Testis (tissue), 3 donors: ENCODE measurements around the gene ACOX3. TPM values are rescaled to one million over a fixed set of nuclear protein-coding genes. Genes with fewer than 3 reads are reported as not detected.

Experiments used
- DNase-seq: peaks from one replicate; pipeline ENCODE4 v3.0.0-alpha.2; 2019
- H3K27ac ChIP-seq, 2 donors: fragments of 200-600 bp; sonication (generic); one replicate each; pipeline ENCODE4 v1.5.1; 2019
- H3K27me3 ChIP-seq: fragments of 200-600 bp; sonication (generic); one replicate; pipeline ENCODE4 v1.5.1; 2019
- H3K36me3 ChIP-seq: fragments of 200-600 bp; sonication (generic); one replicate; pipeline ENCODE4 v1.5.1; 2017; ENCODE audit warnings: low read depth; ENCODE audit errors: missing control alignments
- H3K4me1 ChIP-seq: fragments of 200-600 bp; sonication (generic); one replicate; pipeline ENCODE4 v1.5.1; 2019
- H3K4me3 ChIP-seq, 2 donors: fragments of 200-600 bp; sonication (generic); one replicate each; pipeline ENCODE4 v1.5.1; 2017 to 2019
- H3K9me3 ChIP-seq: fragments of 200-600 bp; sonication (generic); one replicate; pipeline ENCODE4 v1.5.1; 2017
- POLR2A ChIP-seq: fragments of 450-650 bp; IDR thresholded peaks from one replicate; pipeline ENCODE4 v1.6.1; 2017; ENCODE audit warnings: antibody characterized with exemption, mild to moderate bottlenecking, moderate library complexity
- WGBS, 2 donors: methylation state at CpG; one replicate each; pipeline ENCODE4 v1.1.5; 2018; 5-methylcytosine and 5-hydroxymethylcytosine counted together
- intact Hi-C: fragments of 100-400 bp; cut with DNase I; formaldehyde crosslinking; loops from one replicate; pipeline ENCODE4 v1.15.1; 2023; ENCODE audit warnings: low total_unique reads
- polyA plus RNA-seq: library from polyadenylated mRNA; stranded (reverse); fragments of 350-450 nt; fragmentation: Illumina TruSeq; extraction: RNeasy Lipid Tissue Mini Kit (QIAGEN cat#74804); gene quantifications from one replicate; pipeline ENCODE4 v1.2.3, GENCODE V29; 2014; ENCODE audit warnings: low read depth, low replicate concordance; ENCODE audit not compliant: insufficient read depth
- total RNA-seq, 2 donors: library from RNA; depleted of rRNA; stranded (reverse); fragments of >200 nt; gene quantifications; one replicate each; pipeline ENCODE4 v1.2.3, GENCODE V29; 2016
- TF ChIP-seq, protein P1 (sequence below), 3 experiments: fragments of 450-650 bp in 2 of 3; fragments of 200-600 bp in 1 of 3; sonication (generic) in 1 of 3; IDR thresholded peaks; one replicate each; pipeline ENCODE4 v1.5.1; 2016 to 2019; ENCODE audit warnings: antibody characterized with exemption in 3 of 3, mild to moderate bottlenecking in 2 of 3, moderate library complexity in 1 of 3

ACOX3 gene
- total and polyA plus RNA-seq, 3 donors from 2014 or later = 8.6 to 35.9 (median 29.8) TPM

DNA sequence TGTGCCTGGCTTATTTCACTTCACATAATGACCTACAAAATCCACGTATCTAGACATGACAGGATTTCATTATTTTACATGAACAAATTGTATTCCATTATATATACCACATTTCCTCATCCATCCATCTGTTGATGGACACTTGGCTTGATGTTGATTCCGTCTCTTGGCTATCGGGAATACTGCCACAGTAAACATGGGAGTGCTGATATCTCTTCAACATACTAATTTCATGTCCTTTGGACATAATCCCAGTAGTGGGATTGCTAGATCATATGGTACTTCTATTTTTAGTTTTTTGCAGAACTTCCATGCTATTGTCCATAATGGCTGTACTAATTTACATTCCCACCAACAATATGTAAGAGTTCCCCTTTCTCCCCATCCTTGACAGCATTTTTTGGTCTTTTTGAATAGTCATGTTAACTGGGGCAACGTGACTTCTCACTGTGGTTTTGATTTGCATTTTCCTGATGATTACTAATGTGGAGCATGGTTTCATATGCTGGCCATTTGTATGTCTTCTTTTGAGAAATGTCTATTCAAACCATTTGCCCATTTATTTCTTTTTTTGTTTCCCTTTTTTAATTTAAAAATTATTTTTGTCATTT is 102.1 kb downstream of the ACOX3 start:
- H3K27me3 ChIP-seq = no peaks in the 10 kb centered on the region
- no peaks in the 10 kb centered on the region for H3K36me3 ChIP-seq
- no peak overlapping the region for H3K4me3 ChIP-seq
- DNase-seq = no peak
- H3K9me3 ChIP-seq = no peaks in the 10 kb centered on the region
- H3K4me1 ChIP-seq = peaks cover 34% of the 10 kb centered on the region
- TF ChIP-seq POLR2A = no peak
- TF ChIP-seq, protein P1, sequence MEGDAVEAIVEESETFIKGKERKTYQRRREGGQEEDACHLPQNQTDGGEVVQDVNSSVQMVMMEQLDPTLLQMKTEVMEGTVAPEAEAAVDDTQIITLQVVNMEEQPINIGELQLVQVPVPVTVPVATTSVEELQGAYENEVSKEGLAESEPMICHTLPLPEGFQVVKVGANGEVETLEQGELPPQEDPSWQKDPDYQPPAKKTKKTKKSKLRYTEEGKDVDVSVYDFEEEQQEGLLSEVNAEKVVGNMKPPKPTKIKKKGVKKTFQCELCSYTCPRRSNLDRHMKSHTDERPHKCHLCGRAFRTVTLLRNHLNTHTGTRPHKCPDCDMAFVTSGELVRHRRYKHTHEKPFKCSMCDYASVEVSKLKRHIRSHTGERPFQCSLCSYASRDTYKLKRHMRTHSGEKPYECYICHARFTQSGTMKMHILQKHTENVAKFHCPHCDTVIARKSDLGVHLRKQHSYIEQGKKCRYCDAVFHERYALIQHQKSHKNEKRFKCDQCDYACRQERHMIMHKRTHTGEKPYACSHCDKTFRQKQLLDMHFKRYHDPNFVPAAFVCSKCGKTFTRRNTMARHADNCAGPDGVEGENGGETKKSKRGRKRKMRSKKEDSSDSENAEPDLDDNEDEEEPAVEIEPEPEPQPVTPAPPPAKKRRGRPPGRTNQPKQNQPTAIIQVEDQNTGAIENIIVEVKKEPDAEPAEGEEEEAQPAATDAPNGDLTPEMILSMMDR (IDR thresholded peaks at IDR 0.05) = no peak
- intact Hi-C loops = no loop called here
- WGBS, 2 donors = 81 to 83% methylated on average over 4 of the region's 4 CpGs
- H3K27ac ChIP-seq = no peak overlapping the region

DNA sequence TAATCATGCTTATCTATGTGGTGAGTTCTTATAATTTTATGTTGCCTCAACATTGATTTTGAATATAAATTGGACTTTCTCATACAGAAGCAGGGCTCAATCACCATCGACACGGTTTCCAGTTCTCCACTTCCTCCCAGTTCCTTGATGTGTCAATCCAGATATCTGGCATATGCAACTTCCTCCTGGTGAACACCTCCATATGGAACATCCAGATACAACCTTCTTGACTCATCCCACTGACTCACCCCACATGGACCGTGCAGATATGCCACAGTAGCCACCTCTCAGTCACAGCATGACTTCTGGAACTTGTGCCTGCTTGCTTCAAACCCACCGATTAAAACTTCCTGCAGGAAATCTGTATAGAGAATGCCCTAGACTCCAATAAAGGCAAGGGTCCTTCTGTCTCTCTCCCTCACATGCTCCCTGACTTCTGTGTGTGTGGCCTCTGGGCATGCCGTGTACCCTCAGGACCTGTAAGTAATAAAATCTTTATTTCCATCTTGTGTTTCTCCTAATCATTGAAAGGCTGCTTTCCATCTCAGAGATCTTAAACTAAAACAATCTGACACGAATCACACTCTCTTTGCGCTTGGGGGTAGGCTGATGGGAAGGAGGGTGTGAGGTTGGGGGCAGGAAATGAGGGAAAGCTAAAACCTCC is 104.0 kb downstream of the ACOX3 start:
- TF ChIP-seq, protein P1 (IDR thresholded peaks at IDR 0.05) = no peak
- no peak for TF ChIP-seq POLR2A
- Histone ChIP-seq H3K4me1 (peaks cover 17% of the 10 kb centered on the region), H3K27me3 (no peaks in the 10 kb centered on the region), H3K27ac (no peak overlapping the region), H3K4me3 (no peak overlapping the region), H3K9me3 (no peaks in the 10 kb centered on the region), H3K36me3 (no peaks in the 10 kb centered on the region)
- 92 to 93% methylated on average over 7 of the region's 7 CpGs for WGBS, 2 donors
- no peak for DNase-seq
- intact Hi-C loops = no loop called here

DNA sequence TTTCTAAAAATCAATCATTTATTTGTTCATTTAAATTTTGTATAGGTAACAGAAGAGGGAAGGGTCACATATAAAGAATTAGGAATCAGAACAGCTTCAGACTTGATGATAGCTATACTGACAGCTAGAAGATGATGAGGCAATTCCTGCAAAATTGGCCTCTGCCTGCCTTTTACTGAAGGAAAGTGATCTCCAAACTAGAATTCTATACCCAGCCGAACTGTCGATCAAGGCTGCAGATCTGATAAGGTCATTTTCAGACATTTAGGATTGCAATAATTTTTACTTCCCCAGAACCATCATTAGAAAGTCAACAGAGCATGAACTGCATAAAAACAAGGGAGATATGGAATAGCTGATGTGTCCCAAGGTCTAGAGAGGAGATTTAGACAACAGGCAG is 104.7 kb downstream of the ACOX3 start:
- Histone ChIP-seq H3K36me3 (no peaks in the 10 kb centered on the region), H3K9me3 (no peaks in the 10 kb centered on the region), H3K4me1 (peaks cover 15% of the 10 kb centered on the region), H3K27ac (no peak overlapping the region), H3K4me3 (no peak overlapping the region), H3K27me3 (no peaks in the 10 kb centered on the region)
- TF ChIP-seq, protein P1 (IDR thresholded peaks at IDR 0.05) = no peak
- TF ChIP-seq POLR2A = no peak
- intact Hi-C loops = no loop called here
- 97 to 98% methylated on average over 2 of the region's 2 CpGs for WGBS, 2 donors
- DNase-seq = no peak

DNA sequence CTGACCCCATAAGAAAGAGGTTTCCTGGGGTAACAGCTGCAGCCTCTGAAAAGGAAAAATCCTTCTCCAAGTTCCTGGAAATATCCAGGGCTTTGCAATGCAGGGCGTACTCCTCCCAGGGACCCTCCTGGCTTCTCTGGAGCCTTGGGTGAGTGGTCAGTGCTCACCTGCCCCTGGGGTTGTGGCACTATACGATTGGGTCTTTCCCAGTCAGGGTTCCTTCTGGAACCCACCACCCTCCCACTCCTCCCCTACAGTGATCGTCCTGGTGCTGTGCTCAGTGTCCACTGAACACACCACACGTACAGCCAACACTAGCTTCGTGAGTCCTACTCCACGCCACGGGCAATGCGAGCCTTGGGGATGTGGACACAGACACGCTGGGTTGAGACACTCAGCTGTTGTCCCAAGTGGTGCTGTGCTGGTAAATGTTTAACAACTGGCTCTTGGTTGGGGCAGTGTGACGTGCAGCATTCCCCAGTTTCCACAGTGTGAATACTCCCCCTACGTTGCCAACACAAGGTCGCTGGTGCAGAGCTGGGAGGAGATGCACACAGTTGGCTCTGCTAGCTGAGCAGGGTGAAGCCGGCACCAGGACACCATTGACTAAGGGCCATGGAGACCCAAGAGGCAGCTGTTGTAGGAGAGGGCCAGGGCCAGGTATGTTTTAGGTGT is 105.6 kb downstream of the ACOX3 start:
- TF ChIP-seq, protein P1 (IDR thresholded peaks at IDR 0.05) = no peak
- TF ChIP-seq POLR2A = no peak
- Histone ChIP-seq H3K27me3 (no peaks in the 10 kb centered on the region), H3K9me3 (no peaks in the 10 kb centered on the region), H3K4me3 (no peak overlapping the region), H3K4me1 (peaks cover 14% of the 10 kb centered on the region), H3K27ac (no peak overlapping the region), H3K36me3 (no peaks in the 10 kb centered on the region)
- intact Hi-C loops = no loop called here
- 87 to 91% methylated on average over 7 to 13 of the region's 13 CpGs for WGBS, 2 donors
- no peak for DNase-seq
